Loucy (cell line): ENCODE measurements around the gene TOP3B.

Experiments used
- CTCF ChIP-seq: fragments of 200-600 bp; sonication (generic); conservative IDR thresholded peaks from 2 replicates; pipeline ENCODE4 v1.5.1; 2014; ENCODE audit warnings: mild to moderate bottlenecking, antibody characterized with exemption, low read length
- EZH2phosphoT487 ChIP-seq: fragments of 200-600 bp; IDR thresholded peaks from 2 replicates; pipeline ENCODE4 v1.6.1; 2018; ENCODE audit warnings: antibody characterized with exemption, mild to moderate bottlenecking, moderate library complexity, borderline replicate concordance

GRCh38 chr22:21943571-21944448, 38.8 kb downstream of the TOP3B start:
- TF ChIP-seq CTCF = no peak
- TF ChIP-seq EZH2phosphoT487 = no peak
